Measurements from ENCODE around the gene SERPINA12.

The SERPINA12 gene

GRCh38 chr14:94509356-94509755, at the start of gene SERPINA12:
TSS of gene SERPINA12 (minus strand) at chr14:94509469. CDS start at chr14:94498397, 11,072 bp downstream.
- TF ChIP-seq CTCF (IDR thresholded peaks at IDR 0.05), result no peak
- Mint-ChIP-seq H3K27ac (no peak within 1 kb of the TSS), H3K9me3 (no peaks in the 10 kb centered on the region)

GRCh38 chr14:94558842-94559241, 49.6 kb upstream of the SERPINA12 start:
- peaks cover 31% of the 10 kb centered on the region for H3K9me3 Mint-ChIP-seq
- no peak overlapping the region for H3K27ac Mint-ChIP-seq
- peaks cover 15% of the 10 kb centered on the region for H3K27me3 Mint-ChIP-seq (ENCODE audit: low read depth, poor library complexity)
- no peak for TF ChIP-seq CTCF (IDR thresholded peaks at IDR 0.05)
- H3K36me3 Mint-ChIP-seq (ENCODE audit: low read depth), result no peaks in the 10 kb centered on the region
- no peak for DNase-seq
- H3K4me3 Mint-ChIP-seq, result no peak overlapping the region
- no peaks in the 10 kb centered on the region for H3K4me1 Mint-ChIP-seq

More at GRCh38 chr14:94509356-94509755, at the start of gene SERPINA12:
- no peak for DNase-seq
- Mint-ChIP-seq H3K36me3 (ENCODE audit: low read depth) (no peaks in the 10 kb centered on the region), H3K27me3 (ENCODE audit: low read depth, poor library complexity) (peaks cover 17% of the 10 kb centered on the region), H3K4me1 (no peaks in the 10 kb centered on the region), H3K4me3 (no peak within 1 kb of the TSS)

- Mint-ChIP-seq H3K4me3 (no peak overlapping the region), H3K27ac (no peak overlapping the region), H3K9me3 (peaks cover 46% of the 10 kb centered on the region), H3K4me1 (no peaks in the 10 kb centered on the region), H3K27me3 (ENCODE audit: low read depth, poor library complexity) (peaks cover 19% of the 10 kb centered on the region), H3K36me3 (ENCODE audit: low read depth) (peaks cover 8% of the 10 kb centered on the region)
- no peak for TF ChIP-seq CTCF (IDR thresholded peaks at IDR 0.05)
- DNase-seq, result no peak
Observed at GRCh38 chr14:94557327-94557726, 48.1 kb upstream of the SERPINA12 start.

- no peak overlapping the region for H3K4me3 Mint-ChIP-seq
- peaks cover 20% of the 10 kb centered on the region for H3K27me3 Mint-ChIP-seq (ENCODE audit: low read depth, poor library complexity)
- peaks cover 8% of the 10 kb centered on the region for H3K36me3 Mint-ChIP-seq (ENCODE audit: low read depth)
- no peak overlapping the region for H3K27ac Mint-ChIP-seq
- TF ChIP-seq CTCF (IDR thresholded peaks at IDR 0.05), result no peak
- no peak for DNase-seq
- peaks cover 51% of the 10 kb centered on the region for H3K9me3 Mint-ChIP-seq
- H3K4me1 Mint-ChIP-seq, result no peaks in the 10 kb centered on the region
Observed at GRCh38 chr14:94555991-94556390, 46.7 kb upstream of the SERPINA12 start.

- H3K4me3 Mint-ChIP-seq, result no peak overlapping the region
- H3K27ac Mint-ChIP-seq, result no peak overlapping the region
- H3K27me3 Mint-ChIP-seq (ENCODE audit: low read depth, poor library complexity), result peaks cover 29% of the 10 kb centered on the region
- no peak for DNase-seq
- peaks cover 32% of the 10 kb centered on the region for H3K9me3 Mint-ChIP-seq
- H3K4me1 Mint-ChIP-seq, result peaks cover 9% of the 10 kb centered on the region
- H3K36me3 Mint-ChIP-seq (ENCODE audit: low read depth), result peaks cover 8% of the 10 kb centered on the region
- TF ChIP-seq CTCF (IDR thresholded peaks at IDR 0.05), result no peak
Observed at GRCh38 chr14:94550041-94550440, 40.8 kb upstream of the SERPINA12 start.
